Fibroblast of skin of scalp (primary cell): ENCODE data around the gene TNFRSF1B. TPM values are rescaled to one million over a fixed set of nuclear protein-coding genes. Genes with fewer than 3 reads are reported as not detected.

Experiments
- DNase-seq: peaks from one replicate; pipeline ENCODE4 v3.0.0-alpha.2; 2013
- polyA plus RNA-seq, 2 experiments: library from polyadenylated mRNA; unstranded; fragments of 120-200 nt; gene quantifications; one replicate each; pipeline ENCODE4 v1.2.1, GENCODE V29; 2013; ENCODE audit not compliant: insufficient read length in 2 of 2

The TNFRSF1B gene
- 0.82 TPM for polyA plus RNA-seq (2013, experiment 1 of 2; ENCODE audit: insufficient read length)
- 1.0 TPM for polyA plus RNA-seq (2013, experiment 2 of 2; ENCODE audit: insufficient read length)

DNA sequence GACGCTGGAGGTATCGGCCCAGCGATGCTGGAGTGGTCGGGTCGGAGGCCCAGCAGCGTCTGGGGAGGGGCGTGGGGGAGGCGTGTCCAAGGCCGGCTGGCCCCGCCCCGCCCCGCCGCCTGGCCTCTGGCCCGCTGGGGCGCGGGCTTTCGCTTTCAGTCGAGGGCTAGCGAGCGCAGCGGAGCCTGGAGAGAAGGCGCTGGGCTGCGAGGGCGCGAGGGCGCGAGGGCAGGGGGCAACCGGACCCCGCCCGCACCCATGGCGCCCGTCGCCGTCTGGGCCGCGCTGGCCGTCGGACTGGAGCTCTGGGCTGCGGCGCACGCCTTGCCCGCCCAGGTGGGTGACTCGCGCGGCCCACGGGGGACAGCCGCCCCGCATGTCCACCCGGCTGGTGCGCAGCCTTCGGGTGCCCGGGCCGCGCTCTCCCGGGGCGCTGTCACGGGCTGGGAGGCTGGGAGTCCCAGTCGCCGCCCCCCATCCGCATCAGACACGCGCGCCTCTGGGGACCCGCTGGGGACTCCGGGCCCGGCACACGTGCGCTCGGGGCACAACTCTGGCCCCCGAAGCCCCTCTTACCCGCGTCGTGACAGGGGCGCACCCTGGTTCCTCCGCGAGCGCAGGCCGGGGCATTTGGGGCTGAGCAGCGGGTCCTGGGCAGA lies at the start of gene TNFRSF1B:
Gene TNFRSF1B (plus strand): TSS at position 158 of the 659 bp plus-strand sequence. CDS start 101 bp downstream, at position 259.
- DNase-seq = peak; percentile 40

DNA sequence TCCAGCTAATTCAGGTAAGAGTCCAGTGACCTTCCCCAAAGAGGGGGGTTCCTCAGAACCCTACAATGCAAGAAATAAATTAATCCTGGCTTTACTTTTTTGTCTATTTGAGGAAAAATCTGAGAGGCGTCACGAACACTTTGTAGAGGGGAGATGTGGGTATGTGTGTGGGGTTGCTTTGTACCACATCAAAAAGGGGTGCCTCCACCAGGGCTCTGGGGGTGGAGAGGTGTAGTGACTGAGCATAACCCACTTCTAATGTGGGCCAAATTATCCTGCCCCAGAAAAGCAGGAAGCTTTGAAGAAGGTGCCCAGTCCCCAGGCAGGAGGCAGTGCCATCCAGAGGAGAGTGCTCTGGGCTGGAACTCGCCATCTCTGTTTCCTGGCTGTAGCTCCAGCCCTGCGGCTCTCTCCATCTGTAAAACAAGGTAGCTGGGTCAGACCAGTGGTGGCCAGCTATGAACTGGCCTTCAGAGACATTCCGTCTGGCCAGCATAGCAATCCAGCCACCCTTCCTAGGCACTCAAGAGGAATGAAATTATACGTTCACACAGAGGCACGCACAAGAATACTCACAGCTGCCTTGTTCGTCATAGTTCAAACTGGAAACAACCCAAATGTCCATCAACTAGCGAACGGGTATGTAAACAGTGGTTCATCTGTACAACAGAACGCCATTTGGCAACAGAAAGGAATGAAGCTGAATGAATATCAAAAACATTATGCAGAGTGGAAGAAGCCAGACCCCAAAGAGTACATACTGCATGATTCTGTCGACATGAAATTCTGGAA lies 45.4 kb upstream of the TNFRSF1B start:
- peak; percentile 53 for DNase-seq

DNA sequence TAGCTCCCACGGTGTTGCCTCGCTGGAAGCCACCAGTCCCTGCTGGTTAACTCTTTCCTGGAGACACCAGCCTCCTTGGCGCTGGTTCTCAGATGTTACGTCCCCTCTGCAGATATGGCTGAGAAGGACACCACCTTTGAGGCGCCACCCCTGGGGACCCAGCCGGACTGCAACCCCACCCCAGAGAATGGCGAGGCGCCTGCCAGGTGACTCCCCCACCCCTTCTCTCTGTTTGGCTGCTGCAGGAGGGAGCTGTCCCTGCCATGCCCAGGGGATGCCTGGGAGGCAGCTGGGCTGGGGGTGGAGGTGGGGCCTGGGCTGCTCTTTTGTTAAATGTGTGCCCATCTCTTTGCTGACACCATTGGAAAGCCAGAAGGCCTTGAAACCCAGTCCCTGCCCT lies 43.6 kb upstream of the TNFRSF1B start:
- no peak for DNase-seq

DNA sequence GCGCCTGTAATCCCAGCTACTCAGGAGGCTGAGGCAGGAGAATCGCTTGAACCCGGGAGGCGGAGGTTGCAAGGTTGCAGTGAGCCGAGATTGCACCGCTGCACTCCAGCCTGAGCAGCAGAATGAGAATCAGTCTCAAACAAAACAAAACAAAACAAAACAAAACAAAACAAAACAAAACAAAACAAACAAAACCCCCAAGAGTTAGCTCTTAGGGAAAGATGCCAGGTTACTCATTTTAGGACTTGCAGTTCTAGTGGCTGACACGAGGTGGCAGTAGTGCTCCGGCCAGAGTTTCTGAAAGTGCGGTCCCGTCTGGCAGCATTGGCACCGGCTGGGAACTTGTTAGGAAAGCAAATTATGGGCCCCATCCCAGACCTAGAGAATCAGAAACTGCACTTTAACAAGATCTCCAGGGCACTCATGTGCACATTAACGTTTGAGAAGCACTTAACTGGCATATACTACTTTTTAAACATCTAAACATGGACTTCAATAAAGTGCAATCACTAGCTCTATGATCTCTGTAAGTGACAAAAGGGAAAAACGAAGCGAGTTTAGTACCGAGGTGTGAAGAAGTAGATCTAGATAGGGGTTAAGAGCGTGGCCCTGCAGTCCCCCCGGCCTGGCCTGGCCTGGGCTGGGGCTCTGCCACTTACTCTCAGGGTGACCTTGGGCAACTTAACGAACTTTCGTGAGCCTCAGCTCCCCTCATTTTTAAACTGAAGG lies 41.9 kb upstream of the TNFRSF1B start:
- DNase-seq = peak; percentile 61

DNA sequence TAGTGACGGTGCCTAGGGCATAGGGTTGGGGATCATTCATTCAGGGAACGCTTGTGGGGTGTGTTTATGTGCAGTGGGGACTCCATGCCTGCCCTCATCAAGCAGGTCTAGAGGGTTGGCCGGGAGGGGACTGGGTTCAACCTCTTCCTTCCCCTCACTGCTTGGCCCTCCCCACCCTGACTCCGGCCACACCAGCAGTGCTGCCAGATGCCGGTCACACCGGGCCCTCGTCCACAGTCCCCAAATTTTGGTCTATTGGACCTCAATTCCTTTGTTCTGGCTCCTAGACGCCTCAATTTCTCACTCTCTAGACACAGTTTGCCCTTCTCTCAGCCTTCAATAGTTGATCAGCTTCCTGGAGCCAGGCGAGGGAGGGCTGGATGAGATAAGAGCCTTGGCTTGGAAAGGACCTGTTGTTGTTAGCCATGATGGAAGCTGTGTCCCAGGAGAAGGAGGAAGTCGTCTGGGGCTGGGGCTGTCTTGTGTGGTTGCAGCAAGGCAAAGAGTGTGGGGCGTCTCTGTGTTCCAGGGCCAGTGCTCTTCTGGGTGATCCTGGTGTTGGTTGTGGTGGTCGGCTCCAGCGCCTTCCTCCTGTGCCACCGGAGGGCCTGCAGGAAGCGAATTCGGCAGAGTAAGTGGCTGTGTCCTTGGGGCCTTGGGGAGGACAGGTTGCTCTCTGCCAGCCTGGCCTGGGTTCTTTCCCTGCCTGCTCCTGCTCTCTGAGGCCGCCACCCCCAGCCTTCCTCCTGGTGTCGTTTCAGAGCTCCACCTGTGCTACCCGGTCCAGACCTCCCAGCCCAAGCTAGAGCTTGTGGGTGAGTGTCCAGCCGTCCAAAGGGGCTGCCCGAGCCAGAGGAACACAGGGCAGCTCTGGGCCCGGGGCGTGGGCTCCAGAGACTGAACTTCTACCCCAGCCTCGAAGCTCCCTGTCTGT lies 41.1 kb upstream of the TNFRSF1B start:
- no peak for DNase-seq

DNA sequence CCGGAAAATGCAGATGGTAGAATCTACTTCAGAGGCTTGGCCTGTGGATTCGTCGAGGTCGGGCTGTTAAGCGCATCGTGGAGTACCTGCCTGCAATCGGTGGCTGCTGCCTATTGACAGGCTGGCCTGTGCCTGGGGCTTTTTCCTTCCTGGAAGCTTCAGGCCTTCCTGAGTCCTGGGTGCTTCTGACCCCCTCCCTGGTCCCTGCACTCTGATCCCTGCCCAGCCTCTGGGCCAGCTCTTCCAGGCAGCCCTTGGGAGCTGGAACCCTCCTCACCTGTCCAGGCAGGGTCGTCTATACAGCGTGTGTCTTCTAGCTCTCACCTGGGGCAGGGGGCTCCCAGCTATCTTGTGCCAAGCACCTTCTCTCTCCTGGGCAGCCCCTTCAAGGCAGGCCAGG lies 40.0 kb upstream of the TNFRSF1B start:
- no peak for DNase-seq

DNA sequence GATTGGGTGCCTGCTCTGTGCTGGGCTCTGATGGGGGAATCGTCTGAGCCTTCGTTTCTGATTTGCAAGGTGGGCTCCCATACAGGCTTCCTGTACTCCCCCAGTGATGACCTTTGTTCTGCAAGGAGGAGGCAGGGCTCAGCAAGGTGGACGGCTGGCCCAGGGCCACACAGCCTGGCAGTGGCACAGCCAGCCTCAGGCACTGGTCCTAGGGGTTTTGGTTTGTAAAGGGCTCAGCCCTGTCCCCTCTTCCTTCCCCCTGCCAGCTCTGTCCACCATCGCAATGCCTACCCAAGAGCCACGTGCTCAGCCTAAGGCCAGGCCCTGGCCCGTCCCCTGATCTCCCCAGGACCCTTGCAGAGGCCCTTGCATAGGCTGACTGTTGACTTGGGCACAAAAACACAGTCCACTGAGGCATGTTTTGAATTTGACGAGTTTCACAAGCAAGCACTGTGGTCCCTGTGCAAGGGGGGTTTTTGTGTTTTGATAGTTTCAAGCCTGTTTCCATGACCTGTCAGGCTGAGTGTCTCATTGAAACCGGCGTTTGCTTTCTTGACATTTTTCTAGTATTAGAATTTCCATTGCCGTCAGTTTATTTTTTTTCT lies 39.5 kb upstream of the TNFRSF1B start:
- no peak for DNase-seq

DNA sequence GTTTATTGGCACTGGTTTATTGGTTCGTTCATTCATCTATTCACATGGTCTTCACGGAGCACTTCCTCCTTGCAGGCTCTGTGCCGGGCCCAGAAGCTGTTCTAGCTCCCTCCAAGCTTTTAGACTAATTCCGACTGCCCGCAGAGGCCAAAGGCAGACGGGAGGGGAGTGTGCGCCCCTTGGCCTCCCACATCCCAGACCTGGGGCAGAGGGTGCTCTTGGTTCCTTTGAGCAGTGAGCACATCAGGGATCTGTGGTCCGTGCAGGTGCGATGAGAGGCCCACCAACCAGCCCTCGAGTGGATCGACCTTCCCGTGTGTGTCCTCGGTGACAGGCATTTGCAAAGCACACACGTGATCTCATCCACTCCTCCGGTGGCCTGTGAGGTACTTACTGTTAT lies 38.7 kb upstream of the TNFRSF1B start:
- DNase-seq = no peak

DNA sequence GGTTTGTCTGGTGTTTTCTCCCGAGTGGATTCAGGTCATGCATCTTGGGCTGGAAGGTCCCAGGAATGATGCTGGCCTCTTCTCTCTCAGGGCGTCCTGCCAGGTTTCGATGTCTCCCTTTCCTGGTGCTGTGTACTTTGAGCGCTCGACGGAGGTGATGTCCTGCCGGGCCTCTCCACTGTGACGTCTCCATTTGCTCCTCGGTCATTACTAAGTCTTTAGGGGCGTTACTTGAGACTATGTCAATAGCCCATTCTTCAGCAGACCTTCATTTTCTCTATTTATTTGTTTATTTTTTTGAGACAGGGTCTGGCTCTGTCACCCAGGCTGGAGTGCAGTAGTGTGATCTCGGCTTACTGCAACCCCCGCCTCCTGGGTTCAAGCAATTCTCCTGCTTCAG lies 37.2 kb upstream of the TNFRSF1B start:
- no peak for DNase-seq

DNA sequence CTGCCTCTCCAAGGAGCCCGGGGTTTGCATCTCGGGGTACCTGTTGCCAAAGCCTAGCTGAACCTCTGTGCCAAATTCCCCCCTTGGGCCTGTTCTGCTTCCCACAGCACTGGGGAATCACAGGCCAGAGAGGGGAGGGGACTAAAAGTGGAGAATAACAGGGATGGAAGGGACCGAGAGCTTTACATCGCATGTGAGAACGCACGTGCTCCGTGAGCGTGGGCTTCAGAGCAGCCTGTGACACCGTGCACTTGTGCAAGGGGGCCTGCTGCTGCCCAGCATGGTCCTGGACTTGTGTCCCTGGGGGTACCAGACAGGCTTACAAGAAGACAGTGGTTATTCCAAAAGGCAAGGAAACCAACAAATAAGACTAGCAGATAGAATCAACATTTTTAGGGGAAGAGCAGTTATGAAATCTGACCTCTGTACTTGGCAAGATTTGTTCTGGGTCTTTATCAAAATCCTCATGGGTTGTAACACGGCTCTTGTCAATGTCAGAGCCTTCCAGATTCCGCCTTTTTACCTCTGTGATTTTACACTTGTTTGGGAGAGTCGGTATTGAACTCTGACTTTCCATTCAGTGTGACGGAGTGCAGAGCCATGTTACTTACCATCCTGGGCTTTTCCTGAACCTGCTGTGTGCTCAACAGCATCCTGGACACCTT lies 36.2 kb upstream of the TNFRSF1B start:
- no peak for DNase-seq

DNA sequence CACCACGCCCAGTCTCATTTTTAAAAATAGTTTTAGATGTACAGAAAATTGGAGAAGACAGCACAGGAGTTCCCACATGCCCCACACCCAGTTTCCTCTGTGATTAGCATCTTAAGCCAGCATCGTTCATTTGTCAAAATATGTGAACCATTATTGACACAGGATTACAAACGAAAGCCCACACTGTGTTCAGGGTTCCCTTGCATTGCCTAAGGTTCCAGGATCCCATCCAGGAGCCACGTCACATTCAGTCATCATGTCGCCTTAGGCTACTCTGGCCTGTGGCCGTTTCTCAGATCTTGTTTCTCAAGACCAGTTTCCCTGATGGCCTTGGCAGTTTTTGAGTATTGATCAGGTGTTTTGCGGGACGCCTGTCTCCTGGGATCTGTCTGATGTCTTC lies 34.7 kb upstream of the TNFRSF1B start:
- DNase-seq = peak; percentile 21

DNA sequence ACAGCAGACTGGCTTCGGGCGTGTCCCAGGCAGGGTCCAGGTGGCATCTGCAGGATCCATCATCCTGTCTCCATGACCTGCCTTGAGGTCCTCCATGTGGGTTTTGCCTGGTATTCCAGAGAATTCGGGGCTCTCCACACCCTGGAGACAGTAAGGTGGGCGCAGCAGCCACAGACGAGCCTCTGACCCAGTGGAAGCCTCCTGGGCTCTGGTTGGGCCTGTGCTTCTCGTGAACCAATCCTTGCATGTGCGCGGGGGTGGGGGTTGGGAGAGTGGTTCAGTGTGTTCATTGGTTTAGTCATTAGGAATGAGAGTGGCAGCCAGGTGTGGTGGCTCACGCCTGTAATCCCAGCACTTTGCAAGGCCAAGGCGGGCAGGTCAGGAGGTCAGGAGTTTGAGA lies 32.1 kb upstream of the TNFRSF1B start:
- no peak for DNase-seq

DNA sequence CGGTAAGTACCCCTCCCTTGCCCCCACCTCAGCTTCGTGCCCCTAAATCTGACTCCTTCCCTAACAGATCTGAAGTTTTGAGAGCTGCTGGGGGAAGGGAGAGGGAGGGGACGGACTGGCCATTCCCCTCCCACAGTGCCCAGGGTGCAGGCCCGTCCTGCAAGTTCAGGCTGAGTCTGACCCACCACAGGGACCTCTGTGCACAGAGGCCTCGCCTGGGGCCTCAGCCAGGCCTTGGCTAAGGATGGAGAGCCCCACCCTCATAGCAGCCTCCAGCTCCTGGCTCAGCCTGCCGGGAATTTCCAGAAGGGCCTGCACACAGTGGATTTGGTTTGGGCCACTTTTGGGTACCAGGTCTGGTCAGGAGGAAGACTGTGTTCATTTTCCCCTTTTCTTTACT lies 31.2 kb upstream of the TNFRSF1B start:
- DNase-seq = no peak

DNA sequence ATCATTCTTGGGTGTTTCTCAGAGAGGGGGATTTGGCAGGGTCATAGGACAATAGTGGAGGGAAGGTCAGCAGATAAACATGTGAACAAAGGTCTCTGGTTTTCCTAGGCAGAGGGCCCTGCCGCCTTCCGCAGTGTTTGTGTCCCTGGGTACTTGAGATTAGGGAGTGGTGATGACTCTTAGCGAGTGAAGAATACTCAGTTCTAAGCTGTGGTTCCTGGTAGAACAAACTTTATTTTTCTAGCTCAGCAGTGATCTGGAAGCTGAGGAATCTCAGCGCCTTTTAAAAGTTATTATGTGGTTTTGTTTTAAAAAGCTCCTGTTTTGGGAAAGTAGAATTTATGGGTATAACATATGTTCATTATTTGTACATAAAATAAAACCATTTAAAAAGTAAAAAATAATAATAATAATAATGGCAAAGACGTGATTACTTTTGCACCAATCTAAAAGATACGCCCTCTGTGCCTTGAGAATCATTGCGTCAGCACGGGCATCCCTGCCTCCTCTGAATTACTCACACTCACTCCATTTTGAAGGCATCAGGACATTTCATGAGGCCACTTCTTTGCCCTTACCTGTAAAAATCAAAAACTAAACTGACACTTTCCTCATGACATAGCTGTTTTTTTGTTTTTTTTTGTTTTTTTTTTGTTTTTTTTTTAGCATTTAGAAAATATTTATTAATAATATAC lies 29.7 kb upstream of the TNFRSF1B start:
- no peak for DNase-seq

DNA sequence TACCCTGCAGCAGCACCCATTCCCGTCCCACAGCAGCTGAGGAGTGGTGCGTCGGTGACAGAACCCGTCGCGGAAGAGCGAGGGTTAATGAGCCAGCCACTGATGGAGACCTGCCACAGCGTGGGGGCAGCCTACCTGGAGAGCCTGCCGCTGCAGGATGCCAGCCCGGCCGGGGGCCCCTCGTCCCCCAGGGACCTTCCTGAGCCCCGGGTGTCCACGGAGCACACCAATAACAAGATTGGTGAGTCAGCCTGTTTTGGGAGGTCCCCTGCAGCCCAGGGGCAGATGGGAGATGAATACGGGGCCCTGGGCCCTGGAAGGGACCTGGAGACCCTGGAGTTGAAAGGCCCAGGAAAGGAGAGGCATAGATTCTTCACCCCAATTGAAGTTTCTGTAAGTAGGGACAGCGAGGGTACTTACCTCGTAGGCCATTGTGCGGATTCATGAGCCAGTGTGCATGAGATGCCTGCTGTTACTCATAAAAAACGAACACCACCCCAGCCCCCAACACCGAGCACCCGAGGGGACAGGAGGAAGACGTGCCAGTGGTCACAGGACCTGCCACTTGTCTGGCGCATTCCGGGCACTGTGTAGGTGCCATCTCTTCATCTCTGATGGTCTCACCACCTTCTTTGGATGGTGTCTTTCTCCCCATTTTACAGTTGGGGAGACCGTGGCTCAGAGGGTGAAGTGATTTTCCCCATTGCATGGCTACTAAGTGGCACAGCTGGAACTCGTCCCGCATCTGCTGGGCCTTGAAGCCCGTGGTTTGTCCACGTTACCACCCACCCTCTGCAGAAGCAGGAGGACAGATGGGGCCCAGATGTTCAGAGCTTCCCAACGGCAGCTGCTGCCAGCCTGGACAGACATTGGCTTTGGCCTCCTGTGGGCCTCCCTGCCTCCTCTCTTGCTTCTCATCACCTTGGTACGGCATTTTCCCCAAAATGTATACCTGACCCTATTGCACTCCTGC lies 28.3 kb upstream of the TNFRSF1B start:
- no peak for DNase-seq

DNA sequence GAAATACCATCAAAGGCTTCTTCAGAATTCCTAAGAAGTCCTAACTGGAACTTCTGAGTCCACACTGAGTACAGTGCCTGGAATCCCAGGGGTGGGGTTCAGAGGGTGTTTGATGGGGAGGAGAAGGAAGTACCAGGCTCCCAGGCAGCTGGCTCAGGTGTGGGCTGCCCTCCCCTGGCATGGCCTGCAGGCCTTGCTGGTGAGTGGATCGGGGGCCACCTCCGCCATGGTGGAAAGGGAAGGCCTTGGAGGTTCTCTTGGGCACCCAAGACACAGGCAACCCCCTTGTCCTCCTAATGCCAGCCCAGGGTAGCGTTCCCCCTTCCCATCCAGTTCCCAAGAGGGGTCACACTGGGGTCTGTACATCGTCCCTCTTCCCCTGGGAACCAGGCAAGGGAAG lies 26.8 kb upstream of the TNFRSF1B start:
- no peak for DNase-seq

DNA sequence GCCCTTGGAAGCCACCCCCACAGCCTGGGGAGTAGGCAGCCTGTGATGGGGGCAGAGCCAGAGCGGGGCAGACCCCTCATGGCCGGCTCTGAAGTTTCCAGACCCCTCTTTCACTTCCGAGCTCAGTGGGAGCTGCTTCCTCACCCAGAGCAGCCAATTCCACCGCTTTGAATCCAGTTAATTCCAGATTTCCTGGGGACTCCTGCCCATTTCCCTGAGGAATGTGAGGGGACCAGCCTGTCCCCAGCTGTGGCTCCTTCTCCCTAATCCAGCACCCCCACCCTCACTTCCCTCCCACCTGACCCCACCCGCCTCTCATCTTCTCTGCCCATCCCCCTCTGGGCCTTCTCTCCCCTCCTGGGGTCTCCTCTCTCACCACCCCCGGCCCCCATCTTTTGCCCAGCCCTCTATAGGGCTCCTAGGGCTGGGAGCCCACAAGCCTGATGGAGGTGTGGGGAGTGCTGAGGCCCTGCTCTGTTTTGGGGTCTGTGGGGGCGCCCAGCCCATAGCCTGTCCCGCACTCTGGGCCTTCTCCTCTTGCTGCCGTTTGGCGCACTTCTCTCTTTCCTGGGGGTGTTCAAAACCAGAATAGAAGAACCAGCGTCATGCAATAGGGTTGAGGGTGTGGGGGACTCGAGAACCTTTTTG lies 26.2 kb upstream of the TNFRSF1B start:
- no peak for DNase-seq

DNA sequence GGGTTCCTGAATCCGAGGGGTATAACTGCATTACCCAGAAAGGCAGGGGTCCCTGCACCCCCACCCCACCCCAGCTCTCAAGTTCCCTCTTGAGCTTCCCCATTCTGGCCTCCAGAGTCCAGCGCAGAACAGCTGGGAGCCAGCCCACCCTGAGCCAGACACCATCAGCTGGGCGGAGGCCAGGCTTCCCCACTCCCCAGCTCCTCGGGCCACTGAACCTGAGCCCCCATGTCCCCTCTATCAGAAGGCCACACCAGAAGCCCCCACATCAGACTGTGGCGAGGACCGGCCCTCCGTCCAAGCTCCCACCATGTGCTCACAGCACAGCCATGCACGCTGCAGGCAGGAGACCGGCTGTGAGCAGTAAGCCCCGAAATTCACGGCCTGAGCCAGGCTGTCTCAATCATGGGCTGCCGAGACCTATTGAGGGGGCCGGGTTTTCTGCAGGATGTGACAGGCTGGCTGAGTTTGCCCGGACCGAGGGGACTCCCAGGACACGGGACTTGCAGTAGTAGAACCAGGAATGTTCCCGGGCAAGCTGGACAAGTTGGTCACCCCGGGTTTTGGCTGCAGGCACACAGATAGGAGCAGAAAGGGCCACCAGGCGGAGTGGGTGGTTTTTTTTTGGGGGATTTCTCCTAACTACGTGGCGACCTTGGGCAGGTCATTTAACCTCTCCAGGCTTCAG lies 25.5 kb upstream of the TNFRSF1B start:
- DNase-seq = no peak
